ENCODE results near the gene CHMP1A.
"Not testable (repeated sequence)": the region's sequence is repeated elsewhere in the genome, so short reads cannot be mapped to it uniquely, and the experiment has no call there.

CHMP1A gene

DNA sequence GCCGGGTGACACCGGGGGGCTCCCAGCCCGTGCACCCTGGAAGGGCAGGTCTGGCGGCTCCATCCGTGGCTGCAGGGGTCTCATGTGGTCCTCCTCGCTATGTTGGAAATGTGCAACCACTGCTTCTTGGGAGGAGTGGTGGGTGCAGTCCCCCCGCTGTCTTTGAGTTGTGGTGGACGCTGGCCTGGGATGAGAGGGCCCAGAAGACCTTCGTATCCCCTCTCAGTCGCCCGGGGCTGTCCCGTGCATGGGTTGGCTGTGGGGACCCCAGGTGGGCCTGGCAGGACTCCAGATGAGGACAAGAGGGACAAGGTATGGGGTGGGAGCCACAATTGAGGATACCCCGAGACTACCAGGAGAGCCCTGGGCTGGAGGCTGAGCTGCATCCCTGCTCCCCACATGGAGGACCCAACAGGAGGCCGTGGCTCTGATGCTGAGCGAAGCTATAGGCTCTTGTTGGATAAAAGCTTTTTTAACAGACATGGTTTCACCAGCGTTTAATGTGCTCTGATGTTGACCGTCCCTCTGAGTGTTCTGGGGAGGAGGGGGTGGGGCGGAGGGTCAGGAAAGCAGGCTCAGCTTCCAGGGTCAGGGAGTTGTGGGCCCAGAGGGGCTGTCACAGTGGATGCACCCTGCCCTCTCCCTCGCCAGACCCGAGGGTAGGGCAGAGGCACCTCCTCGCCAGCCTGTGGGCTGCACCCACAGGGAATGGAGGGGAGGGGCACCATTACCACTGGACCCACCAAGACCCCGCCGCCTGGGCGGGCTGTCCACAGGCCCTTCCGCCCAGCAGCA lies 38.6 kb upstream of the CHMP1A start:
- peaks cover 41% of the 10 kb centered on the region for H3K4me1 Mint-ChIP-seq

GRCh38 chr16:89695086-89695874 lies 37.8 kb upstream of the CHMP1A start:
- ATAC-seq: no peak
- Mint-ChIP-seq H3K36me3 (peaks cover 35% of the 10 kb centered on the region), H3K27me3 (no peaks in the 10 kb centered on the region), H3K4me1 (peaks cover 41% of the 10 kb centered on the region), H3K27ac (no peak overlapping the region), H3K9me3 (no peaks in the 10 kb centered on the region), H3K4me3 (no peak overlapping the region)

More for the DNA sequence above, 38.6 kb upstream of the CHMP1A start:
- Mint-ChIP-seq H3K4me3 (no peak overlapping the region), H3K27ac (no peak overlapping the region), H3K27me3 (no peaks in the 10 kb centered on the region), H3K9me3 (no peaks in the 10 kb centered on the region), H3K36me3 (peaks cover 30% of the 10 kb centered on the region)
- no peak for ATAC-seq

DNA sequence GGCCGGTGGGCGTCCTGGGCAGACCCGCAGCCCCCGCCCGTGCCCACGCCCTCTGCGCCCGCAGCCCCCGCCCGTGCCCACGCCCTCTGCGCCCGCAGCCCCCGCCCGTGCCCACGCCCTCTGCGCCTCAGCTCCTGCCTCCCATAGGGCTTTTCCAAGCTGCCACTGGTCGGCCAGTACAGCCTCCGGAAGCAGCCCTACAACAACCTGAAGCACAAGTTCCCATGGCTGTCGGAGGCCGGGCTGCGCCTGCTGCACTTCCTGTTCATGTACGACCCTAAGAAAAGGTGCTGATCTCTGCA lies 37.2 kb upstream of the CHMP1A start:
- not testable (repeated sequence) for H3K4me3 Mint-ChIP-seq, H3K27me3 Mint-ChIP-seq, H3K27ac Mint-ChIP-seq, ATAC-seq, H3K9me3 Mint-ChIP-seq
- H3K4me1 Mint-ChIP-seq: peaks cover 37% of the 10 kb centered on the region
- peaks cover 39% of the 10 kb centered on the region for H3K36me3 Mint-ChIP-seq

DNA sequence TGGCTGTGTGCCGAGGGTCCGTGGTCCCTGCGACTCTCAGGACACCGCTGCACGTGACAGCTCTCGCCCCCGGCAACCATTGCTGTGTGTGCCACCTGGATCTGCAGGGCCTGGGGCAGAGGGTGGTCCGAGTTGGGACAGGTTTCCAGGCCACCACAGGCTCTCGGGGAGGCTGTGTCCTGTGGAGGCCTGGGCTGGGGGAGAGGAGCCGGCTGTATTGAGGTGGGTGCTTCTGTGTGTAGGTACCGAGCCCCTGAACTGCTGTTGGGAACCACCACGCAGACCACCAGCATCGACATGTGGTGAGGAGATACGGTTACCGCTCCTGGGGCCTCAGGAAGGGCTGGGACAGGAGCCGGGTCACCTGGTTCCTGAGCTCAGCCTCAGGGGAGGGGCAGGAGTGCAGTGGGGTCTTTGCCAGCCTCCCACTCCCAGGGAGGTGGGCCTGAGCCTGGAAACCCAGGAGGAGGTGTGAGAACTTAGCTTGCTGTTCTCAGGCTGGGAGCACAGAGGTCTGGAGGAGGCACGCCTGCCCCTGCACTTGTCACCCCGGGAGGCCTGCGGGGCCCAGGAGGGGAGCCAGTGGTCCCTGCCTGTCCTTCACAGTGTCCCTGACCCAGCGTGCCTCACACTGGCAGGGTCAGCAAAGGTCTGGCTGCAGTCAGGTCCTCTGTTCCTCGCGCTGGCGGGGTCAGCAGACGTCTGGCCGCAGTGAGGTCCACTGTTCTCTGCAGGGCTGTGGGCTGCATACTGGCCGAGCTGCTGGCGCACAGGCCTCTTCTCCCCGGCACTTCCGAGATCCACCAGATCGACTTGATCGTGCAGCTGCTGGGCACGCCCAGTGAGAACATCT lies 36.6 kb upstream of the CHMP1A start:
- H3K9me3 Mint-ChIP-seq: no peaks in the 10 kb centered on the region
- H3K27ac Mint-ChIP-seq: no peak overlapping the region
- H3K4me1 Mint-ChIP-seq: peaks cover 33% of the 10 kb centered on the region
- no peak for ATAC-seq
- peaks cover 39% of the 10 kb centered on the region for H3K36me3 Mint-ChIP-seq
- H3K4me3 Mint-ChIP-seq: no peak overlapping the region
- no peaks in the 10 kb centered on the region for H3K27me3 Mint-ChIP-seq

DNA sequence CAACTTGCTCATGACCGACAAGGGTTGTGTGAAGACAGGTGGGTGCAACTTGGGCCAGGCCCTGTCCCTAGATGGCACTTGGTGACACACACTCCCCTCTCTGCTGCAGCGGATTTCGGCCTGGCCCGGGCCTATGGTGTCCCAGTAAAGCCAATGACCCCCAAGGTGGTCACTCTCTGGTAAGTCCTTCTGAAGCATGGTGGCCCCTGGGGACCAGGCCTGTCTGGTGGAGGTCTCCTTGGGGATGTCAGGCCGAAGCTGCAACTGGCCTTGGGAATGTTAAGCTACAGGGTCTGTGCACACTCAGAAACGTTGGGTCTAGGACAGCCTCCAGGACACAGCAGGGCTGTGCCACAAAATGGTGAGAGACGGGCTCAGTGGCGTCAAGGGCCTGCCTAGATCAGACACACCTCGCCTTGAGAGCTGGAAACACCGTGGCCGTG lies 35.8 kb upstream of the CHMP1A start:
- Mint-ChIP-seq H3K4me3 (no peak overlapping the region), H3K27me3 (no peaks in the 10 kb centered on the region), H3K27ac (no peak overlapping the region), H3K9me3 (no peaks in the 10 kb centered on the region), H3K4me1 (peaks cover 29% of the 10 kb centered on the region), H3K36me3 (peaks cover 39% of the 10 kb centered on the region)
- no peak for ATAC-seq

DNA sequence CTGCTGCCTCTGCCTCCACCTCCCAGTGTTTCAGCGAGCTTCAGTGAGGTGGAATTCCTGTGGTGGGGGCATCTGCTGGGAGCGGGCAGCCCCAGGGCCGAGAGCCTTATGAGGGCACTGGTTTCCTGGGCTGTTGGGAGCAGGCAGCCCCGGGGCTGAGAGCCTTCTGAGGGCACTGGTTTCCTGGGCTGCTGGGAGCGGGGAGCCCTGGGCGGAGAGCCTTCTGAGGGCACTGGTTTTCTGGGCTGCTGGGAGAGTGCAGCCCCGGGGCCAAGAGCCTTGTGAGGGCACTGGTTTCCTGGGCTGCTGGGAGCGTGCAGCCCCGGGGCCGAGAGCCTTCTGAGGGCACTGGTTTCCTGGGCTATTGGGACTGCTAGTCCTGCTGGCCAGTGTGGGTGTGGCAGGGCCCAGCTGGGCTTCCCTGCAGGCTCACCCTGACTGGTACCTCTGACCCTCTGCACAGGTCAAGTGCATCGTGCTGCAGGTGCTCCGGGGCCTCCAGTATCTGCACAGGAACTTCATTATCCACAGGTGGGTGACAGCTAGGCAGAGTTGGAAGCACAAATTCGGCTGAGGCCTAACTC lies 34.6 kb upstream of the CHMP1A start:
- ATAC-seq: no peak

GRCh38 chr16:89691231-89691985 lies 33.9 kb upstream of the CHMP1A start:
- Mint-ChIP-seq H3K36me3 (peaks cover 39% of the 10 kb centered on the region), H3K9me3 (no peaks in the 10 kb centered on the region), H3K4me3 (no peak overlapping the region), H3K27me3 (no peaks in the 10 kb centered on the region), H3K27ac (no peak overlapping the region), H3K4me1 (peaks cover 36% of the 10 kb centered on the region)
- ATAC-seq: no peak

More for the DNA sequence above, 34.6 kb upstream of the CHMP1A start:
- Mint-ChIP-seq H3K27ac (no peak overlapping the region), H3K9me3 (no peaks in the 10 kb centered on the region), H3K36me3 (peaks cover 39% of the 10 kb centered on the region), H3K4me3 (no peak overlapping the region), H3K27me3 (no peaks in the 10 kb centered on the region), H3K4me1 (peaks cover 39% of the 10 kb centered on the region)

GRCh38 chr16:89690392-89690901 lies 32.9 kb upstream of the CHMP1A start:
- no peak for ATAC-seq
- Mint-ChIP-seq H3K27ac (no peak overlapping the region), H3K9me3 (no peaks in the 10 kb centered on the region), H3K4me1 (peaks cover 35% of the 10 kb centered on the region), H3K36me3 (peaks cover 33% of the 10 kb centered on the region), H3K4me3 (no peak overlapping the region), H3K27me3 (no peaks in the 10 kb centered on the region)

- not testable (repeated sequence) for H3K9me3 Mint-ChIP-seq, H3K27me3 Mint-ChIP-seq, H3K27ac Mint-ChIP-seq, ATAC-seq, H3K4me3 Mint-ChIP-seq
- Mint-ChIP-seq H3K4me1 (peaks cover 35% of the 10 kb centered on the region), H3K36me3 (peaks cover 30% of the 10 kb centered on the region)
Measured at GRCh38 chr16:89689621-89690020, 32.1 kb upstream of the CHMP1A start.

DNA sequence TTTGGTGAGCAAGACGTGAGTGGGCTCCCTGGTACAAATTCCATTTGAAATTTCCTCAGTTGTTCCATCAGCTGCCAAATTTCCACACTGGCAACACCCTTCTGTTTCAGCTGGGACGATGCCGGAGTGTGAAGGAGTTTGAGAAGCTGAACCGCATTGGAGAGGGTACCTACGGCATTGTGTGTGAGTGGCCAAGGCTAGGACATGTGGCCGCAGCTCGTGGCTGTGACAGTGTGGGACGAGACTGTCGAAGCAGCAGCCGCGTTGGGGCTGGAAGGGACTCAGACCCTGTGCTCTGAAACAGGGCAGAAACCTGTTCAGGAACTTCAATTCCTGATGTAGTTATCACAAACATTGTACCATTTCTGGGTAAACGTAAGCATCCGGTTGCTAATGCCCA lies 31.6 kb upstream of the CHMP1A start:
- Mint-ChIP-seq H3K4me3 (no peak overlapping the region), H3K27ac (no peak overlapping the region), H3K4me1 (peaks cover 35% of the 10 kb centered on the region), H3K36me3 (peaks cover 34% of the 10 kb centered on the region), H3K9me3 (no peaks in the 10 kb centered on the region), H3K27me3 (no peaks in the 10 kb centered on the region)
- no peak for ATAC-seq

DNA sequence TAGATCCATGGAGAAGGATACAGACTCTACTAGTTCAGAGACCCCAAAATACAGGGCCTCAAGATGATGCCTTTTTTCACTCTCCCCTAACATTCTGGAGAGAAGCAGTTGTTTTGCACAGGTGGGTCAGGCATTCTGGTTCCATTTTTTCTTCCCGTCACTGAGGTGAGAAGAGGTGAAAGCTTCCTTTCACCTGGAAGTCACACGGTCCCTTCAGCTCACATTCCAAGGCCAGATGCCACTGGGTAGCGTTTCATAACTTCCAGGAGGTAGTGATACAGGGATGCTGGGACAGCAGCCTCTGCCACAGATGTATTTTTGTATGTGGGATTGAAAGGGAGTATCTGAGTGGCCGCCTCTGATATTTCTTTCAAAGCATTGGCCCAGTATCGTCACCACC lies 30.9 kb upstream of the CHMP1A start:
- H3K4me3 Mint-ChIP-seq: no peak overlapping the region
- no peak overlapping the region for H3K27ac Mint-ChIP-seq
- peaks cover 28% of the 10 kb centered on the region for H3K4me1 Mint-ChIP-seq
- peaks cover 30% of the 10 kb centered on the region for H3K36me3 Mint-ChIP-seq
- H3K9me3 Mint-ChIP-seq: no peaks in the 10 kb centered on the region
- no peak for ATAC-seq
- H3K27me3 Mint-ChIP-seq: no peaks in the 10 kb centered on the region

- H3K36me3 Mint-ChIP-seq: peaks cover 28% of the 10 kb centered on the region
- H3K27ac Mint-ChIP-seq: peak overlapping the region; percentile 81
- ATAC-seq: peak; percentile 73
- no peaks in the 10 kb centered on the region for H3K27me3 Mint-ChIP-seq
- H3K4me3 Mint-ChIP-seq: peak overlapping the region; percentile 95
- H3K4me1 Mint-ChIP-seq: peaks cover 26% of the 10 kb centered on the region
- H3K9me3 Mint-ChIP-seq: no peaks in the 10 kb centered on the region
Measured at GRCh38 chr16:89687092-89687940, 29.8 kb upstream of the CHMP1A start.

DNA sequence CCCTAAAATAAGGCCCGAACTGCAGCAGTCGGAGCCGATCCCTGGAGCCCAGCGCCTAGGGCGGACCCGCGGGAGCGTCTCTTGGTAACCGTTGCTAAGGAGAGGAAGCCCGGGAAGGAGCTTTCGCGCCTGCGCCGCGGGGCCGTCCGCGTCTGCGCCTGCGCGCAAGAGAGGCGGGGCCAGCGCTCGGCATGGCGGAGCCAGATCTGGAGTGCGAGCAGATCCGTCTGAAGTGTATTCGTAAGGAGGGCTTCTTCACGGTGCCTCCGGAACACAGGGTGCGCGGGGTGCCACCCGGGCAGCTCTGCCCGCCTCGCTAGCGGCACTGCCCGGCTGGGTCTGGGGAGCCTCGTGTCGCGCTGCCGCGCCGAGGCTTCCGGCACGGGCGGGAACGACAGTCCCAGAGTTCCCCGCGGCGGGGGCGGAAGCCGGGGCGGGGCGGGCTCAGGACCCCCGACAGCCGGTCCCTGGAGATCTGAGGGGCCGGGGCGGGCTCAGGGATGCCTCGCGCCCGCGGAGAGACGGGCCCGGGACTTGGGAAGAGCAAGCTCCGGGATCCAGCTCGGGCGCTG lies 29.1 kb upstream of the CHMP1A start, which contains the start of gene CDK10:
Gene CDK10 (plus strand): TSS at position 170 of the 572 bp plus-strand sequence. CDS start 22 bp downstream, at position 192.
- peak; percentile 92 for ATAC-seq
- H3K27ac Mint-ChIP-seq: peak within 1 kb of the TSS; percentile 81
- H3K4me1 Mint-ChIP-seq: peaks cover 26% of the 10 kb centered on the region
- H3K27me3 Mint-ChIP-seq: no peaks in the 10 kb centered on the region
- no peaks in the 10 kb centered on the region for H3K9me3 Mint-ChIP-seq
- H3K36me3 Mint-ChIP-seq: peaks cover 30% of the 10 kb centered on the region
- H3K4me3 Mint-ChIP-seq: peak within 1 kb of the TSS; percentile 95
